ENCODE data around the gene ADAMTSL5. TPM values are rescaled to one million over a fixed set of nuclear protein-coding genes. Genes with fewer than 3 reads are reported as not detected.

The ADAMTSL5 gene
- total and polyA plus RNA-seq, 2 of the 13 experiments (the other 11 are each of a cell fraction or from before 2014, with no cell fraction given), result 0.60 to 2.7 TPM

DNA sequence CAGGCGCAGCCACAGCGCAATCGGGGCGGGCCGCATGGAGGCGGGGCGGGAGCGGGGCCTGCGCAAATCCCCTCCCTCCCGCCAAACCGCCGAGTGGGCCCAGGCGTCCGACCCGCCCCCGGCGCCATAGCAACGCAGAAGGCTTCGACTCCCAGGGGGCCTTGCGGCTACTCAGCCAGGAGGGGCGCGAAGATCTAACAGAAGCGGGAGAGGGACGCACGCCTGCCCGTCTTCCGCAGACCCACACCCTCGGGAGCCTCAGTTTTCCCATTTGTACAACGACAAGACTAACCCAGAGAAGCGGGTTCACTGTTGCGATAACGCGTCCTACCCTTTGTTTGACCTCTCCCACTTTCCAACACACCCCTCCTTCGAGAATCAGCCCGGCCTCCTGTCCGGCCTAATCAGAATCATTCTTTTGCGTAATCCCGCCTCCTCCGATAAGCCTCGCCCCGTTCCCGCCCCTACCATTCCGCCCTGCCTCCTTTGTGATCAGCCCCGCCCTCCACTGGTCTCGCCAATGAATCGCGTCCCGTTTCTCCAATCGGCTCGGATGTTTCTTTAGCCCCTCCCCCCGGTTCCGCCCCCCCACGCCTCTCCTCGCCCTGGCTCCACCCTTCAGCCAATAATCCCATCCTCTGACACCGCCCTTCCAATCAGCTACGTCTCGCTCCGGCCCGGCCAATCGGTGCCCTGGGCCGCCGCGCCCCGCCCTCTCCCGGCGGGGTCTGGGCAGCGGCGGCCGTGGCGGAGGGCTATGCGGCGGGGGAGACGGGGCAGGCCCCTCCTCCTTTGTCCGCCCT, 22.3 kb downstream of the ADAMTSL5 start, which contains the start of gene PCSK4 (continued):
- TF ChIP-seq CHD4 (IDR thresholded peaks at IDR 0.05; ENCODE audit: borderline replicate concordance, low read length) (no peak), ZNF354B (CRISPR knock-in tag; IDR thresholded peaks at IDR 0.05) (no peak), ADNP (CRISPR knock-in tag; IDR thresholded peaks at IDR 0.05) (no peak), ATF7 (IDR thresholded peaks at IDR 0.05) (no peak; the same call in 1 of the 2 replicates), ATF7 (CRISPR knock-in tag; IDR thresholded peaks at IDR 0.05) (no peak), ZNF446 (CRISPR knock-in tag; IDR thresholded peaks at IDR 0.05) (no peak), ZNF292 (CRISPR knock-in tag; IDR thresholded peaks at IDR 0.05; ENCODE audit: borderline replicate concordance, low read depth) (no peak), BCL6 (CRISPR knock-in tag; IDR thresholded peaks at IDR 0.05) (no peak), CCAR2 (optimal IDR thresholded peaks at IDR 0.05; ENCODE audit: low read depth, low read length) (peak; percentile 37), HNRNPK (IDR thresholded peaks at IDR 0.05; ENCODE audit: low read depth, low read length, poor library complexity, severe bottlenecking) (peak; percentile 45), YEATS2 (CRISPR knock-in tag; IDR thresholded peaks at IDR 0.05; ENCODE audit: borderline replicate concordance) (peak; percentile 37; the same call in 1 of the 2 replicates), ZSCAN22 (CRISPR knock-in tag; IDR thresholded peaks at IDR 0.05) (no peak), ZSCAN20 (CRISPR knock-in tag; IDR thresholded peaks at IDR 0.05; ENCODE audit: borderline replicate concordance) (no peak)
- TF ChIP-seq, protein P1, sequence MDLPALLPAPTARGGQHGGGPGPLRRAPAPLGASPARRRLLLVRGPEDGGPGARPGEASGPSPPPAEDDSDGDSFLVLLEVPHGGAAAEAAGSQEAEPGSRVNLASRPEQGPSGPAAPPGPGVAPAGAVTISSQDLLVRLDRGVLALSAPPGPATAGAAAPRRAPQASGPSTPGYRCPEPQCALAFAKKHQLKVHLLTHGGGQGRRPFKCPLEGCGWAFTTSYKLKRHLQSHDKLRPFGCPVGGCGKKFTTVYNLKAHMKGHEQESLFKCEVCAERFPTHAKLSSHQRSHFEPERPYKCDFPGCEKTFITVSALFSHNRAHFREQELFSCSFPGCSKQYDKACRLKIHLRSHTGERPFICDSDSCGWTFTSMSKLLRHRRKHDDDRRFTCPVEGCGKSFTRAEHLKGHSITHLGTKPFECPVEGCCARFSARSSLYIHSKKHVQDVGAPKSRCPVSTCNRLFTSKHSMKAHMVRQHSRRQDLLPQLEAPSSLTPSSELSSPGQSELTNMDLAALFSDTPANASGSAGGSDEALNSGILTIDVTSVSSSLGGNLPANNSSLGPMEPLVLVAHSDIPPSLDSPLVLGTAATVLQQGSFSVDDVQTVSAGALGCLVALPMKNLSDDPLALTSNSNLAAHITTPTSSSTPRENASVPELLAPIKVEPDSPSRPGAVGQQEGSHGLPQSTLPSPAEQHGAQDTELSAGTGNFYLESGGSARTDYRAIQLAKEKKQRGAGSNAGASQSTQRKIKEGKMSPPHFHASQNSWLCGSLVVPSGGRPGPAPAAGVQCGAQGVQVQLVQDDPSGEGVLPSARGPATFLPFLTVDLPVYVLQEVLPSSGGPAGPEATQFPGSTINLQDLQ (CRISPR knock-in tag; IDR thresholded peaks at IDR 0.05), result no peak; the same call in 1 of the 2 replicates
- TF ChIP-seq, protein P2, sequence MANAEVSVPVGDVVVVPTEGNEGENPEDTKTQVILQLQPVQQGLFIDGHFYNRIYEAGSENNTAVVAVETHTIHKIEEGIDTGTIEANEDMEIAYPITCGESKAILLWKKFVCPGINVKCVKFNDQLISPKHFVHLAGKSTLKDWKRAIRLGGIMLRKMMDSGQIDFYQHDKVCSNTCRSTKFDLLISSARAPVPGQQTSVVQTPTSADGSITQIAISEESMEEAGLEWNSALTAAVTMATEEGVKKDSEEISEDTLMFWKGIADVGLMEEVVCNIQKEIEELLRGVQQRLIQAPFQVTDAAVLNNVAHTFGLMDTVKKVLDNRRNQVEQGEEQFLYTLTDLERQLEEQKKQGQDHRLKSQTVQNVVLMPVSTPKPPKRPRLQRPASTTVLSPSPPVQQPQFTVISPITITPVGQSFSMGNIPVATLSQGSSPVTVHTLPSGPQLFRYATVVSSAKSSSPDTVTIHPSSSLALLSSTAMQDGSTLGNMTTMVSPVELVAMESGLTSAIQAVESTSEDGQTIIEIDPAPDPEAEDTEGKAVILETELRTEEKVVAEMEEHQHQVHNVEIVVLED (CRISPR knock-in tag; IDR thresholded peaks at IDR 0.05; ENCODE audit: borderline replicate concordance), result peak; percentile 31; the same call in 1 of the 2 replicates
- TF ChIP-seq, protein P3, sequence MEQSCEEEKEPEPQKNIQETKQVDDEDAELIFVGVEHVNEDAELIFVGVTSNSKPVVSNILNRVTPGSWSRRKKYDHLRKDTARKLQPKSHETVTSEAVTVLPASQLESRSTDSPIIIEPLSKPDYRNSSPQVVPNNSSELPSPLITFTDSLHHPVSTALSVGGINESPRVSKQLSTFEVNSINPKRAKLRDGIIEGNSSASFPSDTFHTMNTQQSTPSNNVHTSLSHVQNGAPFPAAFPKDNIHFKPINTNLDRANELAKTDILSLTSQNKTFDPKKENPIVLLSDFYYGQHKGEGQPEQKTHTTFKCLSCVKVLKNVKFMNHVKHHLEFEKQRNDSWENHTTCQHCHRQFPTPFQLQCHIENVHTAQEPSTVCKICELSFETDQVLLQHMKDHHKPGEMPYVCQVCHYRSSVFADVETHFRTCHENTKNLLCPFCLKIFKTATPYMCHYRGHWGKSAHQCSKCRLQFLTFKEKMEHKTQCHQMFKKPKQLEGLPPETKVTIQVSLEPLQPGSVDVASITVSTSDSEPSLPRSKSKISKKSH (CRISPR knock-in tag; IDR thresholded peaks at IDR 0.05; ENCODE audit: borderline replicate concordance), result no peak

Measured in HepG2 (cell line).